Dedifferentiated amniotic fluid mesenchymal stem cell (primary cell): Measurements from ENCODE around the gene NGB.
A peak's percentile ranks its signal among the peaks of the same experiment; 100 is the strongest.
"Not testable (repeated sequence)": the region's sequence is repeated elsewhere in the genome, so short reads cannot be mapped to it uniquely, and the experiment has no call there.

Source experiments
- DNase-seq: peaks from one replicate; pipeline ENCODE4 v3.0.0-alpha.2; 2016; ENCODE audit errors: extremely low spot score

NGB gene, protein sequence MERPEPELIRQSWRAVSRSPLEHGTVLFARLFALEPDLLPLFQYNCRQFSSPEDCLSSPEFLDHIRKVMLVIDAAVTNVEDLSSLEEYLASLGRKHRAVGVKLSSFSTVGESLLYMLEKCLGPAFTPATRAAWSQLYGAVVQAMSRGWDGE

DNA sequence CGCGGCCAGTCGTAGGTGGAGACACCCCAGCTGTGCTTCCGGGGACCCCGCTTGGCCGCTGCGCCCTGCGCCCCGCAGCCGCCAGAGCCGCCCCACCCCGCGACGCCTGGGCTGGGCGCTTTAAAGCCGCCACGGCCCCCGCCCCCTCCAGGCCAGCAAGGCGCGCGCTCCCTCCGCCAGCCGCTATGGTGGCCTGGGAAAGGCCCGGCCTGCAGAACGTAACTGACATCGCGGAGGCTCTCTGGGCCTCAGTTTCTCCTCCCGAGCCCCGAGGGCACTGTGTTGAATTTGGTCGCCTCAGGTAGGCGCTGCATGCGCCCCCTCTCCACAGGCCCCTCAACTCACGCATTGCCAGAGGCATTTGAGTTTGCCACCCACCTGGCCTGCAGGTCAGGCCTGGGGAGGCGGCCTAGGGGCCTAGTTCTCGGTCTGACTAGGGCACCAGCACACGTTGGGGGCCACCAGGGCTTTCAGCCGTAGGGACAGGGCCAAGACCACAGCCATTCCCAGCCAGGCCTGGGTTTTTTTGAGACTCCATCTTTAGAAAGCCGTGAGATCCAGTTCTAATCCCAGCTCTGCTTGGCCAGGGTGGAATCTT is at the start of gene NGB:
NGB (minus strand) TSS at position 94 of the 598 bp plus-strand sequence. CDS start 269 bp downstream, outside the sequence.
- DNase-seq, result no peak

- peak; percentile 81 for DNase-seq
Observed at GRCh38 chr14:77320238-77320935, 49.4 kb upstream of the NGB start, which contains the start of gene POMT2. Gene POMT2, minus strand, starts transcription at chr14:77320883. Its CDS starts 202 bp downstream, at chr14:77320681.

- no peak for DNase-seq
Observed at GRCh38 chr14:77319422-77319821, 48.4 kb upstream of the NGB start.

GRCh38 chr14:77318756-77319155 is 47.8 kb upstream of the NGB start:
- DNase-seq, result not testable (repeated sequence)

GRCh38 chr14:77318006-77318553 is 47.1 kb upstream of the NGB start:
- no peak for DNase-seq

- DNase-seq, result no peak
Observed at GRCh38 chr14:77316872-77317301, 45.9 kb upstream of the NGB start.

- DNase-seq, result no peak
Observed at GRCh38 chr14:77316195-77316505, 45.1 kb upstream of the NGB start.

DNA sequence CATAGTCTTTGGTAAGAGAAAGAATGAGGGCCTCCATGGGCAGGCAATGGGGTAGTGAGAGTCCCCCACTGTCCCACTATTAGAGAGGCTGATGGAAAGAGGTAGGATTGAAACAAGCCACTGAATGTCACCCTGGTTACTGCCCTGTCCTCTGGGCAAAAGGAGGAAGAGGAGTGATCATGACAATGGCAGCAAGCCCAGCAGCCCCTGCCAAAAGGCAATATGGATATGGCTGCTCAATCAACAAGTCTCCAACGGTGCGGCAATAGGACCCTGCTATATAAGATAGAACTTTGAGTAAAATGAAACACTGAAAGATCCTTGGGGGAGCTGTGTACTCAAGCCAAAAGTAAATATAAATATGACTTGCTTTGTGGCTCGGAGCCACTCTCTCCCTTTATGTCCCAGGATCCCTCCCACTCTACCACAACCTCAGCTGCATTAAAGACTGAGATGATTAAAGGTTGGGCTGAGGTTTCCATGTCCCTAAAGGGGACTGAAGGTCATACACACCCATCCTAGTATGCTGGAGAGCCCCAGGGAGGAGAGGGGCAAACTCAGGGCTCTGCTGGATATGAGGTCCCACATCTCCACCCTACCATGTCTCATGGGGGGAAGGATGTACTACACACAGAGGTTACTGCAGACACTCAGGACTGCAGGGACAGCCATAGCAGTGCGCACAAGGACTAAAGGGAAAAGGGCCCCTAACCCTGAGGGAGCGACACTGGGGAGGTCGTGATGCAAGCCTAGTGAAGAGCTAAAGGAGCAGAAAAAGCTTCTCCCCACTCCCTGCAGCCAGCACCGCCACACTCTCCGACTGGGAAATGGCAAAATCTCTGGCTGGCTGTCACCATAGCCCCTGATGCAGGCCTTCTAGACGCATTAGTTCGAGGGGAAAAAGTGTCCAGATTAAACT is 43.8 kb upstream of the NGB start:
- no peak for DNase-seq

GRCh38 chr14:77314043-77314442 is 43.0 kb upstream of the NGB start:
- peak; percentile 54 for DNase-seq

DNA sequence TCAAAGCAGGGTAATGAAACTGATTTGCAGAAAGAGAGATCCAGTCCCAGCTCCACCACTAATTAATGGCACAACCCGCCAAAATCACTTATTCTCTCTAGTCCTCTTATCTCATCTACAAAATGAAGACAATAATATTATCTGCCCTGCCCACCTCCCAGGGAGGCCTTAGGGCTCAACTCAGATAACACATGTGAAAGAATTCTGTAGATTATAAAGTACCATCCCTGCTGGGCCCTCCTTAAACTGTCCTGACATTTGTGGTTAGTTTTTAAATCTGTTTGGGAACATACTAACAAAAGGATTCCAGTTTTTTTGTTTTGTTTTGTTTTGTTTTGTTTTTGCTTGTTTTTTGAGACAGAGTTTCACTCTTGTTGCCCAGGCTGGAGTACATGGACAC is 42.4 kb upstream of the NGB start:
- no peak for DNase-seq

DNA sequence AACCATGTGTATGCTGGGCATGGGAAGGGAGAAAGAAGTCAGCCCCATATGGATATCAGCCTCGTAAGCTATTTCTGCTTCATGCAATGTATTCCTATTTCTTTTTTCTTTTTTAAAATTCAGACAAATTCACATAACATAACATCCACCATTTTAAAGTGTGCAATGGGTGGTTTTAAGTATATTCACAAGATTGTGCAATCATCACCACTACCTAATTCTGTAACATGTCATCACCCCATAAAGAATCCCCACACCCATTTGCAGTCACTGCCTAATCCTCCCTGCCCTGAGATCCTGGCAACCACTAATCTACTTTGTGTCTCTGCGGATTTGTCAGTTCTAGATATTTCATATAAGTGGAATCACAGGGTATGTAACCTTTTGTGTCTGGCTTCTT is 40.2 kb upstream of the NGB start:
- no peak for DNase-seq

GRCh38 chr14:77310026-77310425 is 39.0 kb upstream of the NGB start:
- no peak for DNase-seq

GRCh38 chr14:77309131-77309530 is 38.1 kb upstream of the NGB start:
- no peak for DNase-seq

DNA sequence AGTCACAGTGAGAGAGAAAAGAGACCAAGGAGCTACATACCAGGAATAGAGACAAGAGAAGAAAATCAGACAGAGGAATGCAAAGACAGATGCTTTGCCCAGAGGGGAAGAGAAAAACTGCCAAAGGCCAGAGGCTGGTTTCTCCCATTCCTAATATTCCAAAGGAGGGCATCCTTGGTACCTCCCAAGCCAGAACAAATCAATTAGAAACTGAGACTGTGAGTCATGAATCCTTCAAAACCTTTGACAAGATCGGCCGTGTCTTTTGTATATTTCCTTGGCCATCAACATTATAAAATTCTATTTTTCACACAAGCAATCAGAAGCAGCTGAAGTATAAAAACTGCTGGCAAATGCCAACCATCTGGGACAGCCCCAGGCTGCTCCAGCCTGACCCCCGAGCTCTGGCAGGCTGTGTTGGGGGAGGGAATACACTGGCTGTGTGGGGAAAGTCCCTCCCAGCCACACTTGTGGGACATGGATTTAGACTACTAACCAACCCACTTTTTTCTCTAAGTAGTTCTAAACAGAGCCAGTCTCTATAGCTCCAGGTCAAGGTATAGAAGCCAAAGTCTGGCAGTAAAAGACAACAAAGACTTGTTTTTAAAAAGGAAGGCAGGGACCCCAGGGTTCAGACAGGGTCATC is 36.0 kb upstream of the NGB start:
- DNase-seq, result peak; percentile 64

DNA sequence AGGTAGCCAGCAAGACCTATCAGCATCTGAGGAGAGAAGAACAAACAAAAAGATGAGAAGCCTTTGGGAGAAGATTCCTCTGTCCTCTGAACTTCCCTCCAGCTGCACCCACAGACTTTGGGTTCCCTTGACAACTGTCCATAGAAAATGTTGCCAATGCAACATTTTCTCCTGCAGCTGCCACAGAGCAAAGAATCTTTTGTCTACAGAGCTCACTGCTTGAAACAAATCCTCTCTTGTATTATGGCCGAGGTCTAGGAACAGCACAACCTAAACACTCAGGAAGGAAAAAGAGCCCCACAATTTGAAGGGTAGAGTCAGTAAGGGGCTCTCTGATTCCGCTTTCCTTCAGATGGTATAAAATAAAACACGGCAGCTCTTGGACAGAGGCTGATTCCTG is 35.4 kb upstream of the NGB start:
- no peak for DNase-seq

GRCh38 chr14:77305696-77306095 is 34.7 kb upstream of the NGB start:
- DNase-seq, result no peak

GRCh38 chr14:77303417-77304156 is 32.6 kb upstream of the NGB start:
- peak; percentile 93 for DNase-seq

- DNase-seq, result no peak
Observed at GRCh38 chr14:77302926-77303325, 31.9 kb upstream of the NGB start.

GRCh38 chr14:77301103-77301502 is 30.1 kb upstream of the NGB start:
- no peak for DNase-seq

DNA sequence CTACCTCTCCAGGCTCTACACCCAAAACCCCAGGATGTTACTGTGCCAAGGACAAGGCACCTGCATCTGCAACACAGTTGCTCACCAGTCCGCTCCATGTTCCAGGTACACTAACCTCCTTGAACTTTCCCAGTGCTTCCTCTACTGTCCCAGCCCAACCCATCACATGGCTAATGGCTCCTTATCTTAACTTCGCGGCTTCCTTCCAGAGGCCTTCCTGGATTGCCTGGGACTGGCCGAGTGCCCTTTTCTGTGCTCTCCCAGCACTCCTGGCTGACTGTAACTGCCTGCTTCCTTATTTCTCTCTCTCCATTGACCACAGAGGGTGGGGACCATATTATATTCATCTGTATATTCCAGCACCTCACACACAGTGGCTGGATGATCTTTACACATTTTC is 28.8 kb upstream of the NGB start:
- DNase-seq, result no peak

DNA sequence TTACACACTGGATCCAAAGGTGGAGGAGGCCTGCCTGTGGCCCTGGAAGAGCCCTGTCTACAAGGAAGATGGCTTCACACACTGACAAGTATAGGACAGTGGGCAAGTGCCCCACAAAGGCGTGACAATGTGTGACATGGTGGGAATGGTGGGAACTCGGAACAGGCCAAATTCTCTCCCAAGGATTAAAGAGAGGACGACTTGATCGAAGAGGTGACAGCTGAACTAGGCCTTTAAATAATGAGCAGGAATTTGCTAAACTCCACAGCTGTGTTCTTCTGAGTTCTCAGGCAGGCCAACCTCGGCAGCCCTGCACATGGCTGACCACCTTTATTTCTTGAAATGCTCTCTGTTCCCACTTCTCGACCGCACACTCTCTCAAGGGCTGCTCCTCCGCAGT is 25.9 kb upstream of the NGB start:
- DNase-seq, result no peak
